HFF-Myc (cell line): ENCODE measurements around the gene RER1.

Experiments
- DNase-seq: peaks from one replicate; pipeline ENCODE4 v3.0.0-alpha.2; 2011; ENCODE audit warnings: low read depth; ENCODE audit errors: extremely low read depth
- H3K4me3 ChIP-seq: replicated peaks from 2 replicates; pipeline ENCODE4 v1.5.1; 2011; ENCODE audit warnings: low read depth, mild to moderate bottlenecking, control low read depth, low read length
- CTCF ChIP-seq: IDR thresholded peaks from 2 replicates; pipeline ENCODE4 v1.5.1; 2012; ENCODE audit warnings: mild to moderate bottlenecking, low read depth, low read length, control low read depth; ENCODE audit errors: missing control alignments

RER1 gene

GRCh38 chr1:2350501-2350900, 41.1 kb upstream of the RER1 start:
- no peak for TF ChIP-seq CTCF
- DNase-seq: no peak
- no peak overlapping the region for H3K4me3 ChIP-seq

GRCh38 chr1:2350911-2351655, 40.6 kb upstream of the RER1 start:
- DNase-seq: no peak
- H3K4me3 ChIP-seq: no peak overlapping the region
- TF ChIP-seq CTCF: no peak

- H3K4me3 ChIP-seq: no peak overlapping the region
- TF ChIP-seq CTCF: no peak
- DNase-seq: no peak
Measured at GRCh38 chr1:2351723-2352122, 39.9 kb upstream of the RER1 start.

- no peak overlapping the region for H3K4me3 ChIP-seq
- DNase-seq: no peak
- no peak for TF ChIP-seq CTCF
Measured at GRCh38 chr1:2352341-2352896, 39.2 kb upstream of the RER1 start.

GRCh38 chr1:2352897-2353550, 38.6 kb upstream of the RER1 start:
- no peak for TF ChIP-seq CTCF
- H3K4me3 ChIP-seq: no peak overlapping the region
- no peak for DNase-seq

GRCh38 chr1:2353551-2354438, 37.8 kb upstream of the RER1 start:
- DNase-seq: no peak
- H3K4me3 ChIP-seq: no peak overlapping the region
- no peak for TF ChIP-seq CTCF
